ENCODE data around the gene ARL16.
A peak's percentile ranks its signal among the peaks of the same experiment; 100 is the strongest.

Gene ARL16

GRCh38 chr17:81638683-81639082, 44.9 kb downstream of the ARL16 start:
- DNase-seq, result no peak

GRCh38 chr17:81636505-81637288, 46.9 kb downstream of the ARL16 start, which contains the start of the genes NPLOC4 and TSPAN10:
NPLOC4 (minus strand) TSS chr17:81637112; CDS start chr17:81636930, 182 bp downstream.
TSPAN10 (plus strand) TSS chr17:81637196; CDS start chr17:81642413, 5,217 bp downstream.
- peak; percentile 79 to 88 for DNase-seq

DNA sequence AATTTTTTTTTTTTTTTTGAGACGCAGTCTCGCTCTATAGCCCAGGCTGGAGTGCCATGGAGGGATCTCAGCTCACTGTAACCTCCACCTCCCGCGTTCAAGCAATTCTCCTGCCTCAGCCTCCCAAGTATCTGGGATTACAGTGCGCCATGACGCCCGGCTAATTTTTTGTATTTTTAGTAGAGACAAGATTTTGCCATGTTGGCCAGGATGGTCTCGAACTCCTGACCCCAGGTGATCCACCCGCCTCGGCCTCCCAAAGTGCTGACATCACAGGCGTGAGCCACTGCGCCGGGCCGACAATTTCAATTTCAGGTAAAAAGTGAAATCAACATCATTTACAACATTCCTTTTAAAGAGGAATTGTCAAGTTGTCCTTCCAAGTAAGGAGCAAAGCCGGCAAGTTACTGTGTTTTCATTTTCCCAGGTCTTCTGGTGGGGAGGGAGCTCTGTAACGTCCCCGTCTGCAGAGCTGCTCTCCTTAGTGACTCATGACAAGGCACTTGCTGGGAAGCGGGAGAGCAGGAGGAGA, 47.6 kb downstream of the ARL16 start:
- peak in 1 of 2 donors; percentile 4 for DNase-seq

- DNase-seq, result no peak
These were observed 48.2 kb downstream of the ARL16 start for GRCh38 chr17:81635431-81635830.

DNA sequence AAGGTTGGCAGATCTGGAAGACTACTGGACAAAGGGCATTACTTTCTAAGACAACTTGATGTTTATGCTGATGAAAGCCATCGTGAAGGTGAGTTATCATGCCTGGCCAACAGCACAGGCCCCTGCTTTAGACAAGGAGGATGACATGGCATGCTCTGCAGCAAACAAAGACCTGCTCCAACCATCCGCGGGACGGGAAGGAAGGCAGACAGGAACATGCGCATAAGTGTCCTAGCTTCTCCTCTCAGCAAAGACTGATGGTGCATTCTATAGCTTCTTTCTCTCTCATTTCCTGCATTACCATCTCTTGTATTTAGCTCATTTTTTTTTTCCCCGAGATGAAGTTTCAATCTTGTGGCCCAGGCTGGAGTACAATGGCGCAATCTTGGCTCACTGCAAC, 52.1 kb downstream of the ARL16 start:
- no peak for DNase-seq
